ENCODE results near the gene KRTAP5-2. TPM values are rescaled to one million over a fixed set of nuclear protein-coding genes. Genes with fewer than 3 reads are reported as not detected.

KRTAP5-2 gene
- total RNA-seq, 1 experiment from 2014 or later: not detected

DNA sequence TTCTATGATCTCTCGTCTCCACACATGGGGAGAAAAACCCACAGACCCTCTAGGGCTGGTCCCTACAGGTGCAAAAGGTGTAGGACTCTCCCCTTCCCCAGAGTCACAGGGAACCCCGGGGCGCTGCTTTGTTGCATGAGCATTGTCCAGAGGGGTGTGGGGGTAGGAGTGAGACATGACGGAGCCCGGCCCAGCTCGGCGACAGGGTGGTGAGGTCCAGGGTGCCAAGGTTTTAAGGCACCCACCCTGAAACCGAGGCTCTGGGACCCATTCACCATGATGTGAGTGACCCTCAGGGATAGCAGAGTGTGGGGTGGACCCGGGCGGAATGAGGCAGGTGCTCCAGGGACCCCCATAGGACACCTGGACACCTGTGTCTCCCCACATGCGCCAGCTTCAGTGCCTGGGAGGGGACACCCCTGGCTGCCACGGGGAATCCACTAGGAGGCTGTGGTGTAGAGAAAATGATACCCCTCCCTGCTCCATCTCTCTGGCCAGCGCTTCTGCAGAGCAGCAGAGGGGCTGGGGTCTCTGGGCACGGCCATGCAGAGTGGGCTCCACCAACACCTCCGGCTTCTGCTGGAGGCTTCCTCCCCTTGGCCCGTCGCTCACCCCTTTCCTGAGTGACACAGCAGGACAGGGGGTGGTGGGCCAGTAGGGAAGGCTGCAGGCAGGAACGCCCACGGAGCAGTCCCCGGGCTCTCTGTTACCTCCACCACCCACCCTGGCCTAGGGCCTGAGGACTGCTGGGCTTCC lies 46.7 kb upstream of the KRTAP5-2 start:
- Histone ChIP-seq H3K79me2 (ENCODE audit: low read length) (no peaks in the 10 kb centered on the region), H3K4me3 (ENCODE audit: low read length) (no peak overlapping the region), H3K27me3 (ENCODE audit: low read length) (0 out of 2 replicates have a peak, but pooled peaks cover 9% of the 10 kb centered on the region), H2AFZ (ENCODE audit: low read length) (no peak overlapping the region), H3K36me3 (ENCODE audit: low read depth, low read length) (no peaks in the 10 kb centered on the region), H3K9me3 (ENCODE audit: low read length) (no peaks in the 10 kb centered on the region), H3F3A (ENCODE audit: low read length, unreplicated experiment) (no peaks in the 10 kb centered on the region), H3K4me1 (ENCODE audit: insufficient read depth, low read length) (no peaks in the 10 kb centered on the region), H4K20me1 (ENCODE audit: low read length) (no peaks in the 10 kb centered on the region), H3K9me2 (replicated peaks; ENCODE audit: low read length) (no peaks in the 10 kb centered on the region), H3K9ac (ENCODE audit: low read length) (no peak overlapping the region), H3K4me2 (ENCODE audit: low read length) (no peak overlapping the region), H3K27ac (ENCODE audit: low read length) (no peak overlapping the region)
- POLR2A ChIA-PET (ENCODE audit: unreplicated experiment): no interaction called here
- CTCF ChIA-PET: no interaction called here
- ATAC-seq (no peak), DNase-seq (no peak)
- no TSS peak for BruUV-seq (replicated peaks)
- intact Hi-C loops (cut with micrococcal nuclease): no loop called here
- no peak for TF ChIP-seq EZH2phosphoT487 (IDR thresholded peaks at IDR 0.05; ENCODE audit: borderline replicate concordance, low read length)
- no peak for TF ChIP-seq EZH2 (IDR thresholded peaks at IDR 0.05; ENCODE audit: low read length, unreplicated experiment)
- TF ChIP-seq CTCF (conservative IDR thresholded peaks at IDR 0.05; ENCODE audit: low read depth, low read length): no peak

DNA sequence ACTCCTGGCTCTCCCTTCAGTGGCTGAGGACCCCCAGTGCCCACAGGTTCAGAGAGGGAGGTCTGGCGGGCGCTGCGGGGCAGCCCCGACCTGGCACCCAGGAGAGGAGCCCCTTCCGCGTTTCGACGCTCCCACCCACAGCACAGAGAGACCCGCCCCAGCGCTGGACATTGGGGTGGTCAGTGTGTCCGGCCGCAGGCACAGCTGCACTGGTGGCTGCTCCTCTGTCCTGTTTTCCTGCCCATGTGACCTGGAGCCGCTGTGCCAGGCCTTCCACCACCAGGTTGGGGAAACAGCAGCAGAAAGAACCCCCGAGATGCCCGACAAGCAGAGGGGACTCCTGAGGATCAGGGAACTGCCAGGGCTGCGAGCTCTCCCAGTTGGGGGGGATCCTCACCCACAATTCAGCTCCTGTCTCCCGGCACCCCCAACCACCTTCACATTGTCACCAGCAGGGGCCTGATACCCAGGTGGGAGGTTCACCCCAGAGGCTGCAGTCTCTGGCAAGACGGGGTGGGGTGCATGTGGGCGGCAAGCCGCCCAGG lies 45.1 kb upstream of the KRTAP5-2 start:
- no peaks in the 10 kb centered on the region for H3K36me3 ChIP-seq (ENCODE audit: low read depth, low read length)
- H3K79me2 ChIP-seq (ENCODE audit: low read length): no peaks in the 10 kb centered on the region
- H3K9me2 ChIP-seq (replicated peaks; ENCODE audit: low read length): no peaks in the 10 kb centered on the region
- intact Hi-C loops (cut with micrococcal nuclease): no loop called here
- 0 out of 2 replicates have a peak, but pooled peaks cover 9% of the 10 kb centered on the region for H3K27me3 ChIP-seq (ENCODE audit: low read length)
- no peak for ATAC-seq
- POLR2A ChIA-PET (ENCODE audit: unreplicated experiment): no interaction called here
- no peak overlapping the region for H3K4me2 ChIP-seq (ENCODE audit: low read length)
- no peaks in the 10 kb centered on the region for H3K4me1 ChIP-seq (ENCODE audit: insufficient read depth, low read length)
- no TSS peak for BruUV-seq (replicated peaks)
- H3K9me3 ChIP-seq (ENCODE audit: low read length): no peaks in the 10 kb centered on the region
- no peak for TF ChIP-seq EZH2phosphoT487 (IDR thresholded peaks at IDR 0.05; ENCODE audit: borderline replicate concordance, low read length)
- H3K27ac ChIP-seq (ENCODE audit: low read length): no peak overlapping the region
- no peaks in the 10 kb centered on the region for H3F3A ChIP-seq (ENCODE audit: low read length, unreplicated experiment)
- H3K4me3 ChIP-seq (ENCODE audit: low read length): no peak overlapping the region
- DNase-seq: no peak
- no peaks in the 10 kb centered on the region for H4K20me1 ChIP-seq (ENCODE audit: low read length)
- CTCF ChIA-PET: interaction anchor here (0.7 kb wide), 1 partner anchor 24 kb away, joined by 3 read pairs; no protein-coding TSS in a partner anchor
- no peak overlapping the region for H3K9ac ChIP-seq (ENCODE audit: low read length)
- no peak overlapping the region for H2AFZ ChIP-seq (ENCODE audit: low read length)

DNA sequence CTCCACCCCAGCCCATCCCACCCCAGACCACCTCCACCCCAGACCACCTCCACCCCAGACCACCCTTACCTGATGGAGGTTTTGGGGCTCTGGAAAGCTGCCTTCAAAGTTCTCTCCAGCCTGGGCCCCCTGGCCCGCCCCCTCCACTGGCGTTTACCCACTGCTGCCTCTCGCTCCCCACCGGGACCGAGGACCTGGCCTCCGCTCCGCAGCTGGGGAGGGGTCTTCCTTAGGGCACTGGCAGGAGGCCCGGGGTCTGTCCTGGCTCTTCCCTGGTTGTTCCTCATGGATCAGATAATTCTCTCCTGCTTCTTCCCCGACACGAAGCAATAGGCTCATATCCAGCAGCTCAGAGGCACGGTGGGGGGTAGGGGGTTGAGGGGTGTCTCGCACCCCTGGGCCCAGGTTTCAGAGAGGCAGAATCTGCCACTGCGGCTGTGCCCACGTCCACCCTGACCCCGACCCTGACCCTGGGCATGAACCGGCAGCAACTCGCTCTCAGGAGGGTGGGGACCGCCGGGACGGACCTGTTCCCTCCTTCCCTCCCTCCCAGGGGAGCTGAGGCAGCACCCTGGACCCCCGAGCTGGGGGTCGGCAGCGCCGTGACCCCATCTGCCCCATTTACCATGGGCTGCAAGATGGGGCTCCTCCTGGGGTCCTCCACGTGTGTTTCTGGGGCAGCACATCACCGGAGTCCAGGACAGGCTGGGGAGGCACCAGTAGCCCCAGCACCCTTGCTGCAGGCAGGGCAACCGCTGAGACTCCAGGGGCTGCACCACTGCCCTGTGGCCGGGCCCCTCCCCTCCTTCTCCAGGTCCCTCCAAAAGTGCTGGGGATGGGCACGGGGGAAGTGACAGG lies 44.4 kb upstream of the KRTAP5-2 start:
- CTCF ChIA-PET: no interaction called here
- no TSS peak for BruUV-seq (replicated peaks)

More for the DNA sequence above, 44.4 kb upstream of the KRTAP5-2 start:
- no peak overlapping the region for H2AFZ ChIP-seq (ENCODE audit: low read length)
- no peak overlapping the region for H3K27ac ChIP-seq (ENCODE audit: low read length)
- H3K27me3 ChIP-seq (ENCODE audit: low read length): 0 out of 2 replicates have a peak, but pooled peaks cover 9% of the 10 kb centered on the region
- no peaks in the 10 kb centered on the region for H3K9me2 ChIP-seq (replicated peaks; ENCODE audit: low read length)
- H3K4me3 ChIP-seq (ENCODE audit: low read length): no peak overlapping the region
- POLR2A ChIA-PET (ENCODE audit: unreplicated experiment): no interaction called here
- DNase-seq (no peak), ATAC-seq (no peak)
- no peaks in the 10 kb centered on the region for H3K79me2 ChIP-seq (ENCODE audit: low read length)
- no peaks in the 10 kb centered on the region for H3K36me3 ChIP-seq (ENCODE audit: low read depth, low read length)
- H3K9ac ChIP-seq (ENCODE audit: low read length): no peak overlapping the region
- no peaks in the 10 kb centered on the region for H3K4me1 ChIP-seq (ENCODE audit: insufficient read depth, low read length)
- H3K9me3 ChIP-seq (ENCODE audit: low read length): no peaks in the 10 kb centered on the region
- H3F3A ChIP-seq (ENCODE audit: low read length, unreplicated experiment): no peaks in the 10 kb centered on the region
- intact Hi-C loops (cut with micrococcal nuclease): no loop called here
- no peak overlapping the region for H3K4me2 ChIP-seq (ENCODE audit: low read length)
- no peaks in the 10 kb centered on the region for H4K20me1 ChIP-seq (ENCODE audit: low read length)
- no peak for TF ChIP-seq EZH2phosphoT487 (IDR thresholded peaks at IDR 0.05; ENCODE audit: borderline replicate concordance, low read length)
- TF ChIP-seq CTCF (conservative IDR thresholded peaks at IDR 0.05; ENCODE audit: low read depth, low read length): no peak
- no peak for TF ChIP-seq EZH2 (IDR thresholded peaks at IDR 0.05; ENCODE audit: low read length, unreplicated experiment)

Measured in PC-3 (cell line).